ENCODE data around the gene WDR6. TPM values are rescaled to one million over a fixed set of nuclear protein-coding genes. Genes with fewer than 3 reads are reported as not detected.

The WDR6 gene
- total and polyA plus RNA-seq, 2 experiments from 2014 or later: 76.5 to 156 TPM

DNA sequence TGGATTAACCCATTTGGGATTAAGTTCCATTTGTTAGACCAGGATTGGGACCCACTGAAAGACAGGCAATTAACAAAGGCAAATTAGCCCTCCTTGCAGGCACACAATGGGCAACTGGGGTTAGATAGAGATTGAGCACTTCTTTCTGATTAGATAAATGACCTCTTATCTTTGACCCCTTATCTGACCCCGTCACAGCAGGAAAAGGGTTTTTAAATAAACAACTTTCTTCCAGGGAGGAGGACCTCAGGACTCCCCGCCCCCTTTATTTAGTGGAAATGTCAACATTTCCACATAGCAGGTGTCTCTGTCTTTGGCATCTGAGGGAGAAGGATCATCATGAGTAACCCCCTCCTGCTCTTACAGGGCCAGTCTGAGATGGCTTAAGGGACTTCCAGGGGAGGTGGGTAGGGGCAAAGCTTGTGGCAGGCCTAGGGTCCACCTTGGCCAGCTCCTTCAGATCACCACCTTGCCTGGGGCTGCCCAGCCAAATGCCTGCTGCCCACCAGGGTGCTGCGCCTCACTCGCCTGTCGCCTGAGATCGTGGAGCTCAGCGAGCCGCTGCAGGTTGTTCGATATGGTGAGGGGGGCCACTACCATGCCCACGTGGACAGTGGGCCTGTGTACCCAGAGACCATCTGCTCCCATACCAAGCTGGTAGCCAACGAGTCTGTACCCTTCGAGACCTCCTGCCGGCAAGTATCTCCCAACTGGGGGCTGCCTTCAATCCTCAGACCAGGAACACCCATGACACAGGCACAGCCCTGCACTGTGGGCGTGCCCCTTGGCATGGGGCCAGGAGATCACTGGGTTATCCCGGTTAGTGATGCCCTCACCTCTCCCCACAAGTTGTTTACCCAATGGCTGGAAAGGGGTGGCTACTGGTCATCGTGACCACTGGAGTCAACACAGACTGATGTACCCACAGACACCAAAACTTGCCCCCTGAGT lies 2.6 kb upstream of the WDR6 start:
- no peak overlapping the region for H3K4me2 ChIP-seq
- no peak overlapping the region for H3K4me3 ChIP-seq
- ATAC-seq (no peak), DNase-seq (ENCODE audit: low spot score) (no peak)
- 0 out of 2 replicates have a peak, but pooled peaks cover 5% of the 10 kb centered on the region for H3F3A ChIP-seq (replicated peaks; ENCODE audit: low read depth)
- H3K27ac ChIP-seq (ENCODE audit: low read depth): no peak overlapping the region
- Mint-ChIP-seq H3K4me1 (peaks cover 26% of the 10 kb centered on the region), H3K27me3 (ENCODE audit: insufficient read depth, low read depth, poor library complexity) (peaks cover 11% of the 10 kb centered on the region), H3K9me3 (peaks cover 3% of the 10 kb centered on the region; the same call in 2 of the 3 replicates), H3K4me3 (no peak overlapping the region), H3K36me3 (ENCODE audit: low read depth) (peaks cover 14% of the 10 kb centered on the region), H3K27ac (no peak overlapping the region)
- H3K9me2 ChIP-seq (ENCODE audit: insufficient read depth): no peaks in the 10 kb centered on the region; the same call in 1 of the 2 replicates
- no peak overlapping the region for H2AFZ ChIP-seq
- no peaks in the 10 kb centered on the region for H3K27me3 ChIP-seq (ENCODE audit: insufficient read depth)
- no peak for TF ChIP-seq ZNF331 (CRISPR knock-in tag; IDR thresholded peaks at IDR 0.05; ENCODE audit: low read depth)
- TF ChIP-seq, protein P1, sequence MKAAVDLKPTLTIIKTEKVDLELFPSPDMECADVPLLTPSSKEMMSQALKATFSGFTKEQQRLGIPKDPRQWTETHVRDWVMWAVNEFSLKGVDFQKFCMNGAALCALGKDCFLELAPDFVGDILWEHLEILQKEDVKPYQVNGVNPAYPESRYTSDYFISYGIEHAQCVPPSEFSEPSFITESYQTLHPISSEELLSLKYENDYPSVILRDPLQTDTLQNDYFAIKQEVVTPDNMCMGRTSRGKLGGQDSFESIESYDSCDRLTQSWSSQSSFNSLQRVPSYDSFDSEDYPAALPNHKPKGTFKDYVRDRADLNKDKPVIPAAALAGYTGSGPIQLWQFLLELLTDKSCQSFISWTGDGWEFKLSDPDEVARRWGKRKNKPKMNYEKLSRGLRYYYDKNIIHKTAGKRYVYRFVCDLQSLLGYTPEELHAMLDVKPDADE (IDR thresholded peaks at IDR 0.05): no peak
- TF ChIP-seq CTCF (conservative IDR thresholded peaks at IDR 0.05; ENCODE audit: low read depth in 2 of 2): no peak
- no peak for TF ChIP-seq JUNB (IDR thresholded peaks at IDR 0.05; ENCODE audit: unreplicated experiment)
- no peak for TF ChIP-seq ZNF114 (CRISPR knock-in tag; IDR thresholded peaks at IDR 0.05)
- no peak for TF ChIP-seq EZH2phosphoT487 (IDR thresholded peaks at IDR 0.05; ENCODE audit: unreplicated experiment)
- TF ChIP-seq NANOG (IDR thresholded peaks at IDR 0.05; ENCODE audit: borderline replicate concordance): no peak
- no peak for TF ChIP-seq CREB1 (CRISPR knock-in tag; IDR thresholded peaks at IDR 0.05; ENCODE audit: low read depth)
- TF ChIP-seq REST (IDR thresholded peaks at IDR 0.05; ENCODE audit: unreplicated experiment): no peak
- TF ChIP-seq ZNF462 (CRISPR knock-in tag; IDR thresholded peaks at IDR 0.05): no peak
- TF ChIP-seq POLR2AphosphoS5 (IDR thresholded peaks at IDR 0.05; ENCODE audit: low read depth): no peak
- TF ChIP-seq STAT1 (IDR thresholded peaks at IDR 0.05; ENCODE audit: unreplicated experiment): no peak
- TF ChIP-seq EZH2 (IDR thresholded peaks at IDR 0.05; ENCODE audit: low read depth, unreplicated experiment): no peak
- no peaks in the 10 kb centered on the region for H3K36me3 ChIP-seq (ENCODE audit: insufficient read depth)
- peaks cover 15% of the 10 kb centered on the region for H3K4me1 ChIP-seq (ENCODE audit: insufficient read depth)
- peaks cover 15% of the 10 kb centered on the region for H4K20me1 ChIP-seq (replicated peaks; ENCODE audit: insufficient read depth)
- H3K79me2 ChIP-seq (replicated peaks; ENCODE audit: insufficient read depth): peaks cover 22% of the 10 kb centered on the region
